ENCODE data around the gene BCL2.

Gene BCL2

GRCh38 chr18:63131959-63132818 lies 187.4 kb downstream of the BCL2 start:
- ATAC-seq = no peak
- TF ChIP-seq ZNF565 (CRISPR knock-in tag; conservative IDR thresholded peaks at IDR 0.05; ENCODE audit: low read depth) (no peak), PATZ1 (CRISPR knock-in tag; IDR thresholded peaks at IDR 0.05; ENCODE audit: borderline replicate concordance) (no peak), ZNF70 (CRISPR knock-in tag; IDR thresholded peaks at IDR 0.05) (no peak), CSDC2 (CRISPR knock-in tag; IDR thresholded peaks at IDR 0.05) (no peak), ARNTL (CRISPR knock-in tag; IDR thresholded peaks at IDR 0.05; ENCODE audit: borderline replicate concordance, low read depth) (no peak), ESRRG (CRISPR knock-in tag; IDR thresholded peaks at IDR 0.05) (no peak), BACH2 (CRISPR knock-in tag; IDR thresholded peaks at IDR 0.05; ENCODE audit: borderline replicate concordance) (no peak), TSHZ2 (CRISPR knock-in tag; IDR thresholded peaks at IDR 0.05) (no peak), GLIS3 (CRISPR knock-in tag; IDR thresholded peaks at IDR 0.05) (no peak), ZNF8 (CRISPR knock-in tag; IDR thresholded peaks at IDR 0.05) (no peak), ZFP30 (CRISPR knock-in tag; IDR thresholded peaks at IDR 0.05) (no peak), TCF4 (CRISPR knock-in tag; IDR thresholded peaks at IDR 0.05; ENCODE audit: borderline replicate concordance) (no peak), SNAI2 (CRISPR knock-in tag; IDR thresholded peaks at IDR 0.05) (no peak), OSR1 (CRISPR knock-in tag; IDR thresholded peaks at IDR 0.05) (no peak), RARB (CRISPR knock-in tag; IDR thresholded peaks at IDR 0.05) (no peak), PPARA (CRISPR knock-in tag; IDR thresholded peaks at IDR 0.05; ENCODE audit: borderline replicate concordance) (no peak), ZFP3 (CRISPR knock-in tag; IDR thresholded peaks at IDR 0.05) (no peak), ZC3H10 (CRISPR knock-in tag; IDR thresholded peaks at IDR 0.05) (no peak)
- TF ChIP-seq, protein P1, sequence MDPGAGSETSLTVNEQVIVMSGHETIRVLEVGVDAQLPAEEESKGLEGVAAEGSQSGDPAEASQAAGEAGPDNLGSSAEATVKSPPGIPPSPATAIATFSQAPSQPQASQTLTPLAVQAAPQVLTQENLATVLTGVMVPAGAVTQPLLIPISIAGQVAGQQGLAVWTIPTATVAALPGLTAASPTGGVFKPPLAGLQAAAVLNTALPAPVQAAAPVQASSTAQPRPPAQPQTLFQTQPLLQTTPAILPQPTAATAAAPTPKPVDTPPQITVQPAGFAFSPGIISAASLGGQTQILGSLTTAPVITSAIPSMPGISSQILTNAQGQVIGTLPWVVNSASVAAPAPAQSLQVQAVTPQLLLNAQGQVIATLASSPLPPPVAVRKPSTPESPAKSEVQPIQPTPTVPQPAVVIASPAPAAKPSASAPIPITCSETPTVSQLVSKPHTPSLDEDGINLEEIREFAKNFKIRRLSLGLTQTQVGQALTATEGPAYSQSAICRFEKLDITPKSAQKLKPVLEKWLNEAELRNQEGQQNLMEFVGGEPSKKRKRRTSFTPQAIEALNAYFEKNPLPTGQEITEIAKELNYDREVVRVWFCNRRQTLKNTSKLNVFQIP (CRISPR knock-in tag; IDR thresholded peaks at IDR 0.05; ENCODE audit: borderline replicate concordance, low read depth) = no peak
- TF ChIP-seq, protein P2, sequence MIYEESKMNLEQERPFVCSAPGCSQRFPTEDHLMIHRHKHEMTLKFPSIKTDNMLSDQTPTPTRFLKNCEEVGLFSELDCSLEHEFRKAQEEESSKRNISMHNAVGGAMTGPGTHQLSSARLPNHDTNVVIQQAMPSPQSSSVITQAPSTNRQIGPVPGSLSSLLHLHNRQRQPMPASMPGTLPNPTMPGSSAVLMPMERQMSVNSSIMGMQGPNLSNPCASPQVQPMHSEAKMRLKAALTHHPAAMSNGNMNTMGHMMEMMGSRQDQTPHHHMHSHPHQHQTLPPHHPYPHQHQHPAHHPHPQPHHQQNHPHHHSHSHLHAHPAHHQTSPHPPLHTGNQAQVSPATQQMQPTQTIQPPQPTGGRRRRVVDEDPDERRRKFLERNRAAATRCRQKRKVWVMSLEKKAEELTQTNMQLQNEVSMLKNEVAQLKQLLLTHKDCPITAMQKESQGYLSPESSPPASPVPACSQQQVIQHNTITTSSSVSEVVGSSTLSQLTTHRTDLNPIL (CRISPR knock-in tag; IDR thresholded peaks at IDR 0.05; ENCODE audit: low read depth) = no peak

DNA sequence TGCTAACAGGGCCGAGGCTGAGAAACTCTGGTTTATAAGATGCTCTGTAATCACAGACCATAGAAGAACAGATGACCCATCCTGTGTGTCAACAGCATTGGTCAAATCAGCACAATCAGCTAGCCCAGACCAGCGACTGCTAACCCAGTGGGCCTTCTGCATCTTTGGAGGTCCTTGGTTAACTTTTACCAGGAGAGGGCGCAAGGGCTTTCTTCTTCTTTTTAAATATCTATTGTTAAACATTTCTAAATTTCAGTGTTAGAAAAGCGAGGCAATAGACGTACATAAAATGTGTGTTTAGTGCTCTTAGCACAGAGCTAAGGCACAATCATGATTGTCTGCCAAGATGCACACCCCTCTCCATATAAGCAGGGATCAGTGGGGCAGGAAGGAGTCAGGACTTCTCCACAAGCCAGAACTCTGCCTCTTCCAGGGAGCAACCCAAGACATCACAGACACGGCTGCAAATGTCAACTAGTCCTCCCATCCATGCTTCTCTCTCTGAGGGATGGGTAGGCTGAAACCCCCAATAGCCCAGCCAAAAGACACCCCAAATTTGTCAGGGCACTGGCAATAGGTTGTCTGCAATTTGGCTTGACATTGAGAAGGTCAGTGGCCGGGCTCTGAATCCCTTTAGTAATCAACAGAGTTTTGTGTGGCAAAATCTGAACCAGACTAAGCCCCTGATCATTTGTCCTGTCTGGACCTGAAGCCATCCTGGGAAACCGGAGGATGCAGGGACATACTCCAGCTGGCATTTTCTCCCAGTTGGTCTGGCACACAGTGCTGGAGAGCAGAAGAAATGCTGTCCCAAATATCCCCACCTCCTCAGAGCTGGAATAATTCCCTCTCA lies 188.2 kb downstream of the BCL2 start:
- no peak for TF ChIP-seq OSR1 (CRISPR knock-in tag; IDR thresholded peaks at IDR 0.05)
- no peak for TF ChIP-seq CSDC2 (CRISPR knock-in tag; IDR thresholded peaks at IDR 0.05)
- TF ChIP-seq GLIS3 (CRISPR knock-in tag; IDR thresholded peaks at IDR 0.05) = no peak
- TF ChIP-seq, protein P1 (CRISPR knock-in tag; IDR thresholded peaks at IDR 0.05; ENCODE audit: borderline replicate concordance, low read depth) = no peak
- TF ChIP-seq TSHZ2 (CRISPR knock-in tag; IDR thresholded peaks at IDR 0.05) = no peak
- no peak for TF ChIP-seq ZNF70 (CRISPR knock-in tag; IDR thresholded peaks at IDR 0.05)
- peak; percentile 88 for ATAC-seq

All from SK-N-SH treated with all-trans-retinoic acid at 6 μM for 48 hours (cell line).